OCI-LY1 (cell line): ENCODE results near the gene CTIF.

ENCODE experiments used
- H2AFZ ChIP-seq: fragments of 200-600 bp; sonication (generic), shearing (Covaris generic); 2 replicates; pipeline ENCODE4 v1.6.0; 2014; ENCODE audit warnings: antibody characterized with exemption, mild to moderate bottlenecking, low read length
- H3F3A ChIP-seq: fragments of 200-600 bp; sonication (generic), shearing (Covaris generic); 2 replicates; pipeline ENCODE4 v1.6.0; 2014; ENCODE audit warnings: mild to moderate bottlenecking, antibody characterized with exemption, low read length, moderate library complexity; ENCODE audit not compliant: insufficient read depth
- H3K27ac ChIP-seq: fragments of 200-600 bp; sonication (generic); 2 replicates; pipeline ENCODE4 v1.5.1; 2014; ENCODE audit warnings: low read length, mixed run types, mild to moderate bottlenecking, low read depth; ENCODE audit not compliant: poor library complexity, severe bottlenecking
- H3K27me3 ChIP-seq: fragments of 200-600 bp; sonication (generic); 2 replicates; pipeline ENCODE4 v1.6.0; 2014; ENCODE audit warnings: antibody characterized with exemption, mild to moderate bottlenecking, low read length, moderate library complexity; ENCODE audit not compliant: insufficient read depth
- H3K36me3 ChIP-seq: fragments of 200-600 bp; sonication (generic); 2 replicates; pipeline ENCODE4 v1.6.1; 2014; ENCODE audit warnings: mild to moderate bottlenecking, antibody characterized with exemption, low read length, moderate library complexity, mixed read lengths; ENCODE audit not compliant: insufficient read depth
- H3K4me1 ChIP-seq: fragments of 200-600 bp; sonication (generic); 2 replicates; pipeline ENCODE4 v1.5.1; 2014; ENCODE audit warnings: mild to moderate bottlenecking, low read length, moderate library complexity; ENCODE audit not compliant: insufficient read depth, severe bottlenecking
- H3K4me2 ChIP-seq: fragments of 200-600 bp; sonication (generic), shearing (Covaris generic); 2 replicates; pipeline ENCODE4 v1.6.1; 2014; ENCODE audit warnings: low read length
- H3K4me3 ChIP-seq: fragments of 200-600 bp; sonication (generic); 2 replicates; pipeline ENCODE4 v1.5.1; 2014; ENCODE audit warnings: low read length, low read depth, mild to moderate bottlenecking, mixed read lengths; ENCODE audit not compliant: poor library complexity, severe bottlenecking
- H3K79me2 ChIP-seq: fragments of 200-600 bp; shearing (Covaris generic); 2 replicates; pipeline ENCODE4 v1.6.1; 2016; ENCODE audit warnings: mixed run types, low read length, mixed read lengths; ENCODE audit not compliant: insufficient read depth
- H3K9ac ChIP-seq: fragments of 200-600 bp; sonication (generic), shearing (Covaris generic); 2 replicates; pipeline ENCODE4 v1.6.1; 2014; ENCODE audit warnings: mild to moderate bottlenecking, low read length, mixed read lengths
- H3K9me2 ChIP-seq: fragments of 200-600 bp; sonication (generic), shearing (Covaris generic); 2 replicates; pipeline ENCODE4 v1.6.1; 2014; ENCODE audit warnings: low read depth, mild to moderate bottlenecking, low read length, mixed read lengths
- H3K9me3 ChIP-seq: fragments of 200-600 bp; shearing (Covaris generic); 2 replicates; pipeline ENCODE4 v1.6.1; 2014; ENCODE audit warnings: low read length, mixed read lengths
- H4K20me1 ChIP-seq: fragments of 200-600 bp; sonication (generic), shearing (Covaris generic); 2 replicates; pipeline ENCODE4 v1.6.0; 2016; ENCODE audit warnings: mild to moderate bottlenecking, low read length; ENCODE audit not compliant: insufficient read depth
- CTCF ChIP-seq: fragments of 200-600 bp; sonication (generic), shearing (Covaris generic); IDR thresholded peaks from 2 replicates; pipeline ENCODE4 v1.5.1; 2017; ENCODE audit warnings: mild to moderate bottlenecking, antibody characterized with exemption, low read length, moderate library complexity, mixed read lengths
- EZH2 ChIP-seq: fragments of 200-600 bp; sonication (generic), shearing (Covaris generic); IDR thresholded peaks from 2 replicates; pipeline ENCODE4 v1.8.0; 2017; ENCODE audit warnings: borderline replicate concordance, mixed run types, mild to moderate bottlenecking, antibody characterized with exemption, low read length, moderate library complexity, mixed read lengths

The CTIF gene

GRCh38 chr18:48730010-48730409, 191.2 kb downstream of the CTIF start:
- TF ChIP-seq EZH2 (no peak), CTCF (no peak)
- no peak overlapping the region for H3K4me2 ChIP-seq
- no peak overlapping the region for H3K27ac ChIP-seq
- no peaks in the 10 kb centered on the region for H4K20me1 ChIP-seq
- H2AFZ ChIP-seq: no peak overlapping the region
- H3K79me2 ChIP-seq: no peaks in the 10 kb centered on the region
- no peaks in the 10 kb centered on the region for H3K9me2 ChIP-seq
- no peaks in the 10 kb centered on the region for H3K27me3 ChIP-seq
- H3K9me3 ChIP-seq: no peaks in the 10 kb centered on the region
- H3K4me1 ChIP-seq: no peaks in the 10 kb centered on the region
- no peaks in the 10 kb centered on the region for H3K36me3 ChIP-seq
- H3K4me3 ChIP-seq: no peak overlapping the region
- no peaks in the 10 kb centered on the region for H3F3A ChIP-seq
- H3K9ac ChIP-seq: no peak overlapping the region

GRCh38 chr18:48732767-48733424, 194.1 kb downstream of the CTIF start:
- H3K36me3 ChIP-seq: no peaks in the 10 kb centered on the region
- H3K9me2 ChIP-seq: no peaks in the 10 kb centered on the region
- no peaks in the 10 kb centered on the region for H3K27me3 ChIP-seq
- no peak overlapping the region for H3K4me2 ChIP-seq
- H3K9me3 ChIP-seq: no peaks in the 10 kb centered on the region
- no peaks in the 10 kb centered on the region for H4K20me1 ChIP-seq
- no peak overlapping the region for H3K9ac ChIP-seq
- H3K4me1 ChIP-seq: no peaks in the 10 kb centered on the region
- no peak overlapping the region for H3K27ac ChIP-seq
- no peaks in the 10 kb centered on the region for H3F3A ChIP-seq
- no peak overlapping the region for H3K4me3 ChIP-seq
- TF ChIP-seq CTCF: no peak
- TF ChIP-seq EZH2: no peak
- no peaks in the 10 kb centered on the region for H3K79me2 ChIP-seq
- no peak overlapping the region for H2AFZ ChIP-seq

- Histone ChIP-seq H3K9me3 (no peaks in the 10 kb centered on the region), H3K9ac (no peak overlapping the region), H4K20me1 (no peaks in the 10 kb centered on the region), H3K79me2 (no peaks in the 10 kb centered on the region), H3K4me3 (no peak overlapping the region), H3K9me2 (no peaks in the 10 kb centered on the region), H3K4me2 (no peak overlapping the region), H2AFZ (no peak overlapping the region), H3F3A (no peaks in the 10 kb centered on the region), H3K27ac (no peak overlapping the region), H3K4me1 (no peaks in the 10 kb centered on the region), H3K27me3 (no peaks in the 10 kb centered on the region), H3K36me3 (no peaks in the 10 kb centered on the region)
- TF ChIP-seq EZH2: no peak
- no peak for TF ChIP-seq CTCF
Measured at GRCh38 chr18:48733643-48734253, 194.9 kb downstream of the CTIF start.
